ENCODE measurements around the gene ADAM17. TPM values are rescaled to one million over a fixed set of nuclear protein-coding genes. Genes with fewer than 3 reads are reported as not detected.

Gene ADAM17
- polyA plus RNA-seq, 2 of the 4 experiments (the other 2 are of a cell fraction), result 33.1 to 38.1 TPM

GRCh38 chr2:9538000-9538507 is 17.6 kb downstream of the ADAM17 start:
- Histone ChIP-seq H3K9me3 (no peaks in the 10 kb centered on the region), H3K27ac (peak overlapping the region in 1 of 2 experiments; percentile 47; a peak in 3 of 6 replicates), H3K4me2 (peak overlapping the region; percentile 45), H3K4me3 (no peak overlapping the region), H3K4me1 (peaks cover 53% of the 10 kb centered on the region)
- peak; percentile 43 to 47 for DNase-seq (ENCODE audit: low read depth in 1 of 2, low spot score in 1 of 2)
- WGBS (ENCODE audit: missing lambda C conversion rate), result 60% methylated on average over 2 of the region's 2 CpGs
- ChIA-PET CTCF (interaction anchor here (0.7 to 1.1 kb wide), 4 partner anchors 12 to 63 kb away, joined by 3 to 5 read pairs (median 3); partner anchors contain the start of genes ADAM17 and IAH1), POLR2A (interaction anchor here (0.6 to 2.9 kb wide), 2 partner anchors 18 to 56 kb away, joined by 3 to 14 read pairs; partner anchors contain the start of gene ADAM17)
- FAIRE-seq, result no peak
- TF ChIP-seq FOSL2 (IDR thresholded peaks at IDR 0.05), result no peak
- TF ChIP-seq FOSL2 (CRISPR knock-in tag; IDR thresholded peaks at IDR 0.05), result peak; percentile 20; the same call in 1 of the 2 replicates
- TF ChIP-seq SREBF2 (IDR thresholded peaks at IDR 0.05), result no peak
- TF ChIP-seq JUNB (IDR thresholded peaks at IDR 0.05), result no peak
- TF ChIP-seq, protein P1, sequence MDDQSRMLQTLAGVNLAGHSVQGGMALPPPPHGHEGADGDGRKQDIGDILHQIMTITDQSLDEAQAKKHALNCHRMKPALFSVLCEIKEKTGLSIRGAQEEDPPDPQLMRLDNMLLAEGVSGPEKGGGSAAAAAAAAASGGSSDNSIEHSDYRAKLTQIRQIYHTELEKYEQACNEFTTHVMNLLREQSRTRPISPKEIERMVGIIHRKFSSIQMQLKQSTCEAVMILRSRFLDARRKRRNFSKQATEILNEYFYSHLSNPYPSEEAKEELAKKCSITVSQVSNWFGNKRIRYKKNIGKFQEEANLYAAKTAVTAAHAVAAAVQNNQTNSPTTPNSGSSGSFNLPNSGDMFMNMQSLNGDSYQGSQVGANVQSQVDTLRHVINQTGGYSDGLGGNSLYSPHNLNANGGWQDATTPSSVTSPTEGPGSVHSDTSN (IDR thresholded peaks at IDR 0.05), result no peak
- peak; percentile 30 to 39; a peak in 2 of 6 replicates for ATAC-seq

DNA sequence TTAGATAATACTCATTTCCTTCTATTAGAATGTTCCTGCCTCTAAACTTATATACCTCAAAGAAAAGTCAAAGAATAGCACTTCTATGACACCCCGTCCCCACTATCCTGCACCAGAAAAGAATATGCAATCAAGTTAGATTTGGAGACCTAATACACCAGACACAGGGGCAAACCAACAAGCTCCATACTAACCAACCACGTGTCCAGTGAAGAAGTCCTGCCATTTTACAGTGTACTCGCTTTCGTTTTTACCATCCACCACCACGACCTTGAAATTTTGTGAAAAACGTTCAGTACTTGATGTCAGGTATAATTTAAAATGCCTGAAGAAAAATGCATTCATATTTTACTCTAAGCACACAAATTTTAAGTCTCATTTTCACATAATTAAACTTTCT is 19.1 kb downstream of the ADAM17 start:
- peak in 1 of 2 experiments; percentile 65; a peak in 3 of 6 replicates for ATAC-seq

GRCh38 chr2:9535177-9535576 is 20.5 kb downstream of the ADAM17 start:
- Histone ChIP-seq H3K4me3 (no peak overlapping the region), H3K4me1 (peaks cover 51% of the 10 kb centered on the region), H3K9me3 (no peaks in the 10 kb centered on the region), H3K27ac (no peak overlapping the region; a peak in 1 of 6 replicates), H3K4me2 (peak overlapping the region; percentile 82; the same call in 2 of the 3 replicates)
- FAIRE-seq (no peak), ATAC-seq (no peak), DNase-seq (ENCODE audit: low read depth in 1 of 2, low spot score in 1 of 2) (no peak)
- TF ChIP-seq GATA3 (IDR thresholded peaks at IDR 0.05; ENCODE audit: borderline replicate concordance), result no peak
- TF ChIP-seq ZC3H11A (IDR thresholded peaks at IDR 0.05), result no peak
- TF ChIP-seq MAX (IDR thresholded peaks at IDR 0.05), result no peak
- no peak for TF ChIP-seq CHD4 (IDR thresholded peaks at IDR 0.05; ENCODE audit: borderline replicate concordance)
- TF ChIP-seq FOSL2 (IDR thresholded peaks at IDR 0.05), result no peak
- TF ChIP-seq FOSL2 (CRISPR knock-in tag; IDR thresholded peaks at IDR 0.05), result no peak
- 32% methylated on average over 1 of the region's 1 CpG for WGBS (ENCODE audit: missing lambda C conversion rate)
- CTCF ChIA-PET, result interaction anchor here (0.5 to 1.0 kb wide), 2 partner anchors 20 to 488 kb away, joined by 3 to 5 read pairs; partner anchors contain the start of gene ADAM17
- POLR2A ChIA-PET, result interaction anchor here (2.4 kb wide), 1 partner anchor 20 kb away, joined by 12 read pairs; the partner anchor contains the start of gene ADAM17

More for the DNA sequence above, 19.1 kb downstream of the ADAM17 start:
- TF ChIP-seq RAD21 (conservative IDR thresholded peaks at IDR 0.05 in 1 of 2, IDR thresholded peaks at IDR 0.05 in 1 of 2) (no peak), MAX (IDR thresholded peaks at IDR 0.05) (0 out of 2 replicates have a peak, but pooled peaks have one; percentile 44), POLR2A (IDR thresholded peaks at IDR 0.05; ENCODE audit: low read length) (no peak), KDM5A (IDR thresholded peaks at IDR 0.05) (no peak), USF2 (IDR thresholded peaks at IDR 0.05) (0 out of 2 replicates have a peak, but pooled peaks have one; percentile 25), HEYL (CRISPR knock-in tag; IDR thresholded peaks at IDR 0.05) (no peak), POLR2AphosphoS2 (conservative IDR thresholded peaks at IDR 0.05; ENCODE audit: low read length) (no peak), PHF8 (IDR thresholded peaks at IDR 0.05; ENCODE audit: borderline replicate concordance, low read depth) (no peak), FOXS1 (CRISPR knock-in tag; IDR thresholded peaks at IDR 0.05) (no peak), HDAC2 (IDR thresholded peaks at IDR 0.05) (no peak), HOXB5 (CRISPR knock-in tag; IDR thresholded peaks at IDR 0.05) (no peak), EHMT2 (IDR thresholded peaks at IDR 0.05; ENCODE audit: low read depth) (no peak)
- TF ChIP-seq, protein P2, sequence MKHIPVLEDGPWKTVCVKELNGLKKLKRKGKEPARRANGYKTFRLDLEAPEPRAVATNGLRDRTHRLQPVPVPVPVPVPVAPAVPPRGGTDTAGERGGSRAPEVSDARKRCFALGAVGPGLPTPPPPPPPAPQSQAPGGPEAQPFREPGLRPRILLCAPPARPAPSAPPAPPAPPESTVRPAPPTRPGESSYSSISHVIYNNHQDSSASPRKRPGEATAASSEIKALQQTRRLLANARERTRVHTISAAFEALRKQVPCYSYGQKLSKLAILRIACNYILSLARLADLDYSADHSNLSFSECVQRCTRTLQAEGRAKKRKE (CRISPR knock-in tag; IDR thresholded peaks at IDR 0.05; ENCODE audit: low read depth), result no peak
- FAIRE-seq (peak; percentile 92), DNase-seq (ENCODE audit: low read depth in 1 of 2, low spot score in 1 of 2) (peak; percentile 24 to 32)
- peaks cover 53% of the 10 kb centered on the region for H3K4me1 ChIP-seq
- no peaks in the 10 kb centered on the region for H3K9me3 ChIP-seq
- peak overlapping the region; percentile 20; the same call in 1 of the 3 replicates for H3K4me3 ChIP-seq
- peak overlapping the region; percentile 45 to 60; a peak in 5 of 6 replicates for H3K27ac ChIP-seq
- ChIA-PET POLR2A (interaction anchor here (1.0 to 2.4 kb wide), 2 partner anchors 17 to 19 kb away, joined by 5 to 12 read pairs; partner anchors contain the start of gene ADAM17), CTCF (interaction anchor here (0.9 to 1.6 kb wide), 5 partner anchors 8 to 23 kb away, joined by 3 to 7 read pairs (median 3); partner anchors contain the start of gene ADAM17)
- 41% methylated on average over 6 of the region's 6 CpGs for WGBS (ENCODE audit: missing lambda C conversion rate)
- peak overlapping the region; percentile 82 for H3K4me2 ChIP-seq
